AG04450 (cell line): ENCODE measurements around the gene WDR12. TPM values are rescaled to one million over a fixed set of nuclear protein-coding genes. Genes with fewer than 3 reads are reported as not detected.
A peak's percentile ranks its signal among the peaks of the same experiment; 100 is the strongest.

Source experiments
- CTCF ChIA-PET: fragments of 300-600, 350-600 bp; formaldehyde crosslinking; extraction: SDS; loops from one replicate; lab custom pipeline; 2022; ENCODE audit warnings: antibody characterized with exemption, inconsistent platforms; lab: Charles Lee
- POLR2A ChIA-PET: fragments of 350-600 bp; formaldehyde crosslinking; extraction: SDS; loops from one replicate; lab custom pipeline; 2021; ENCODE audit warnings: antibody characterized with exemption, inconsistent platforms; lab: Yijun Ruan, JAX
- DNase-seq: peaks from one replicate; pipeline ENCODE4 v3.0.0-alpha.2; 2011; ENCODE audit warnings: low read depth, low spot score
- H3K27ac ChIP-seq: one replicate; pipeline ENCODE4 v1.5.1; 2012; ENCODE audit warnings: low read depth, low read length, control low read depth
- H3K27me3 ChIP-seq: one replicate; pipeline ENCODE4 v1.6.0; 2012; ENCODE audit warnings: low read length; ENCODE audit not compliant: control insufficient read depth, insufficient read depth
- H3K4me3 ChIP-seq: 2 replicates; pipeline ENCODE4 v1.5.1; 2011; ENCODE audit warnings: mild to moderate bottlenecking, low read depth, low read length, control low read depth
- H3K9me3 ChIP-seq: 2 replicates; pipeline ENCODE4 v1.5.1; 2012; ENCODE audit warnings: low read length; ENCODE audit not compliant: control insufficient read depth, insufficient read depth
- polyA plus RNA-seq: library from polyadenylated mRNA; depleted of rRNA; stranded (reverse); fragments of >200 nt; gene quantifications from 2 replicates; pipeline ENCODE4 v1.2.3, GENCODE V29; 2011; rRNA removed
- TF ChIP-seq, protein P1 (sequence below): IDR thresholded peaks from 2 replicates; pipeline ENCODE4 v1.5.1; 2011; ENCODE audit warnings: low read depth, low read length, control low read depth, inconsistent platforms

WDR12 gene
- polyA plus RNA-seq, 1 experiment = 51.9 TPM

DNA sequence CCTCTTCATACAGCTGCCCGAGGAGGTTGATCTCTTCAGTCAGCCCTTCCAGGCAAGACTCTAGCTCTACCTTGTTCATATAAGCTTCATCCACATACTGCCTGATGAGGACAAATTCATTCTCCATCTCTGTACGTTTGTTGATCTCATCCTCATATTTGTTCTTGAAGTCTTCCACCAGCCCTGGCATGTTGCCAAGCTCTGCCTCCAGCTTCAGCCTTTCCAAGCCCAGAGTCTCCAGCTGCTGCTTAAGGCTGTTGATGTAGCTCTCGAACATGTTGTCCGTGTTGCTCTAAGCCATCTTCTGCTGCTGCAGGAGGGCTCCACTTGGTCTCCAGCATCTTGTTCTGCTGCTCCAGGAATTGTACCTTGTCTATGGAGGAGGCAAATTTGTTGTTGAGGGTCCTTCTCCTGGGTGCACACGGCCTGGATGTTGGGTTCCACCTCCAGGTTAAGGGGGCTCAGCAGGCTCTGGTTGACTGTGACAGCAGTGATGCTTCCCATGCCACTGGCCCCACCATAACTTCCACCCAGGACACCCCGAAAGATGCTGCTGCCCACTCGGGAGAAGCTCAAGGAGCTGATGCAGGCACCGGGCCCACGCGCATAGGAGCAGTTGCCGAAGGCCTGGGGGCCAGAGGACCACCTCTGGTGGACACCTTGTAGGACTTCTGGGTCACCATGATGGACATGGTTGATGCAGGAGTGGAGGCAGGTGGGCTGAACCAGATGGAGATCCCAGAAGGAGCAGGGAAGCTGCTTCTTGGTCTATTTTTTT lies 70.2 kb downstream of the WDR12 start:
- Histone ChIP-seq H3K4me3 (no peak overlapping the region), H3K27ac (no peak overlapping the region), H3K27me3 (no peaks in the 10 kb centered on the region), H3K9me3 (peaks cover 14% of the 10 kb centered on the region)
- POLR2A ChIA-PET = no interaction called here
- CTCF ChIA-PET = no interaction called here
- DNase-seq = no peak
- TF ChIP-seq, protein P1, sequence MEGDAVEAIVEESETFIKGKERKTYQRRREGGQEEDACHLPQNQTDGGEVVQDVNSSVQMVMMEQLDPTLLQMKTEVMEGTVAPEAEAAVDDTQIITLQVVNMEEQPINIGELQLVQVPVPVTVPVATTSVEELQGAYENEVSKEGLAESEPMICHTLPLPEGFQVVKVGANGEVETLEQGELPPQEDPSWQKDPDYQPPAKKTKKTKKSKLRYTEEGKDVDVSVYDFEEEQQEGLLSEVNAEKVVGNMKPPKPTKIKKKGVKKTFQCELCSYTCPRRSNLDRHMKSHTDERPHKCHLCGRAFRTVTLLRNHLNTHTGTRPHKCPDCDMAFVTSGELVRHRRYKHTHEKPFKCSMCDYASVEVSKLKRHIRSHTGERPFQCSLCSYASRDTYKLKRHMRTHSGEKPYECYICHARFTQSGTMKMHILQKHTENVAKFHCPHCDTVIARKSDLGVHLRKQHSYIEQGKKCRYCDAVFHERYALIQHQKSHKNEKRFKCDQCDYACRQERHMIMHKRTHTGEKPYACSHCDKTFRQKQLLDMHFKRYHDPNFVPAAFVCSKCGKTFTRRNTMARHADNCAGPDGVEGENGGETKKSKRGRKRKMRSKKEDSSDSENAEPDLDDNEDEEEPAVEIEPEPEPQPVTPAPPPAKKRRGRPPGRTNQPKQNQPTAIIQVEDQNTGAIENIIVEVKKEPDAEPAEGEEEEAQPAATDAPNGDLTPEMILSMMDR = no peak

DNA sequence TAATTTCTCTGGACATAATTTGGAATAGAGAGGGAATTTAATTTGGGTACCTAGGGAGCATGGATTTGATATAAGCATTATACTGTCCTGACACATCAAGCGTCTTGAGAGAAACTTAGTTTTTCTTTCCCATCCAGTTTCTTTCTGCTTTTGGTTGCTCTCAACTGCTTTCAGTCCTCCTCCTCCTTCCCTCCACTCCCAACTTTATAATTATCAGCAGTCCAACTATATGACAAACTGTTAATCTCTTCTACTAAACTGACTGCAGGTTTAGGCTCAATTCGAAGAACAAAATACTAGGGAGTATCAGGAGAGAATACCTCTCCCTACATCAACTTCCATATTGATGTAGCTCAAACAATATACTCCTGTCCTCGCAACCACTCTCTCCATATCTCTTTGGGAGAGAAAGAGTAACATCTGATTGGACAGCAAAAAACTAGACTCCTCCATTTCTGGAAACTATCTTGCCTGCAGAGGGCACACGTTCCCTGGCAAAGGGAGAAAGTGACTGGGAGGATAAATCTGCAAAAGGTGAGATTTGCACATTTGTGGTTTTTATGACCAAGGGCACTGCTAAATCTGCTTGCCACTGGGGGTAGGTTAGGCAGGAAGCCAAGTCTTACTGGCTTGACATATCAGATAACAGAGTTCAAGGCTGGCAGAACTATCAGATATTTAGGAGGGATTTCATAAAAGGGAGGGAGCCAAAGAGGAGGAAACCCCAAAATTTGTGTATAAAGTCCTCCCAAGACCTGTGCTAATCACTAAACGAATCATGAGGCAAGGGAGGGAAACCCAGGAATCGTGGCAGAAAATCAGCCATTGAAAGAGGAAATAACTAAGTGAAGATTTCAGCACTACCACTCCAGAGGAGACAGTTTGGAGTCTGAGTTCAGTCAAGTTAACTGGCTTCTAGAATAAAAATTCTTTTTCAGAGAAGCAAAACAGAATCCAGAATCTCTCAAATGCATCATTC lies 79.9 kb downstream of the WDR12 start:
- POLR2A ChIA-PET = no interaction called here
- Histone ChIP-seq H3K27ac (no peak overlapping the region), H3K27me3 (no peaks in the 10 kb centered on the region), H3K9me3 (no peaks in the 10 kb centered on the region), H3K4me3 (no peak overlapping the region)
- CTCF ChIA-PET = interaction anchor here (0.5 to 1.0 kb wide), 7 partner anchors 9 to 288 kb away, joined by 3 read pairs; no protein-coding TSS in a partner anchor
- TF ChIP-seq, protein P1 = peak; percentile 84
- no peak for DNase-seq

DNA sequence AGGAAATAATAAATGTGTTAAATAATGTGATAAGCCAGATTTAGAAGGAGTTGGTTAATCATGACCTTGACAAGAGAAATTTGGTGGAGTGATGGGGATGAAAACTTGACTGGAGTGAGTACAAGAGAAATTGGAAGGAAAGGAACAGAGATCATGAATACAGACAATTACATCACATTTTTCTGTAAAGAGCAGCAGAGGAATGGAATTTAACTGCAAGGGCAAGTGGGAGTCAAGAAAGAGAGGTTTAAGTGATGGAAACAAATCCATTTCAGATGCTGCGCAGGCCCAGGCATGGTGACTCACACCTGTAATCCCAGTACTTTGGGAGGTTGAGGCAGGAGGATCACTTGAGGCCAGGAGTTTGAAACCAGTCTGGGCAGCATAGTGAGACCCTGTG lies 86.6 kb downstream of the WDR12 start:
- TF ChIP-seq, protein P1 = no peak
- POLR2A ChIA-PET = interaction anchor here (0.6 kb wide), 1 partner anchor 31 kb away, joined by 3 read pairs; no protein-coding TSS in a partner anchor
- no peak overlapping the region for H3K27ac ChIP-seq
- H3K4me3 ChIP-seq = no peak overlapping the region
- H3K27me3 ChIP-seq = no peaks in the 10 kb centered on the region
- CTCF ChIA-PET = interaction anchor here (1.1 kb wide), 1 partner anchor 236 kb away, joined by 4 read pairs; no protein-coding TSS in a partner anchor
- no peaks in the 10 kb centered on the region for H3K9me3 ChIP-seq
- DNase-seq = no peak

Other genes starting within 250 kb of the WDR12 start
- 2.8 and 3.3 TPM in 2 replicates for gene ICA1L, start 39.9 kb downstream of the WDR12 start, polyA plus RNA-seq
- gene CARF, start 602 bp upstream of the WDR12 start, polyA plus RNA-seq = 6.2 and 7.5 TPM in 2 replicates
- gene NBEAL1, start 103.2 kb upstream of the WDR12 start, polyA plus RNA-seq = 11.1 and 11.7 TPM in 2 replicates